Naive thymus-derived CD4-positive, alpha-beta T cell (primary cell): ENCODE data around the gene RRAGB. TPM values are rescaled to one million over a fixed set of nuclear protein-coding genes. Genes with fewer than 3 reads are reported as not detected.
"Not testable (repeated sequence)": the region's sequence is repeated elsewhere in the genome, so short reads cannot be mapped to it uniquely, and the experiment has no call there.

Experiments
- ATAC-seq: fragments of 150-1000 bp; cut with Tn5 transposase; 2 replicates; pipeline ENCODE4 v1.10.0; 2021; ENCODE audit warnings: mild to moderate bottlenecking, moderate library complexity
- CTCF ChIA-PET: fragments of 350-600 bp; sonication (Branson Sonifier 250); formaldehyde crosslinking; loops from one replicate; lab custom pipeline; 2021; ENCODE audit warnings: antibody characterized with exemption; lab: Charles Lee
- POLR2A ChIA-PET: fragments of 350-600 bp; sonication (Branson Sonifier 250); formaldehyde crosslinking; loops from one replicate; lab custom pipeline; 2021; ENCODE audit warnings: antibody characterized with exemption, inconsistent platforms; lab: Charles Lee
- DNase-seq, 9 donors: peaks; one replicate each; pipeline versions ENCODE4 v3.0.0 to v3.0.0-alpha.2; 2020 to 2022; ENCODE audit warnings: mixed read lengths in 1 of 9
- H3K27ac ChIP-seq: one replicate; pipeline ENCODE4 v1.7.0; 2013; ENCODE audit warnings: mild to moderate bottlenecking, low read depth, low read length, moderate library complexity
- H3K27me3 ChIP-seq, 2 donors: one replicate each; pipeline ENCODE4 v1.7.0; 2013; ENCODE audit warnings: low read length in 2 of 2, mild to moderate bottlenecking in 2 of 2, moderate library complexity in 2 of 2; ENCODE audit not compliant: control insufficient read depth in 2 of 2, insufficient read depth in 2 of 2
- H3K36me3 ChIP-seq, 3 experiments: 1 replicate in 2 of 3; 2 replicates in 1 of 3; pipeline ENCODE4 v1.7.0; 2013; ENCODE audit warnings: low read length in 3 of 3, mild to moderate bottlenecking in 3 of 3, moderate library complexity in 1 of 3; ENCODE audit not compliant: insufficient read depth in 3 of 3, control insufficient read depth in 2 of 3
- H3K4me1 ChIP-seq, 2 donors: one replicate each; pipeline ENCODE4 v1.7.0; 2013; ENCODE audit warnings: low read length in 2 of 2, mild to moderate bottlenecking in 2 of 2, moderate library complexity in 1 of 2; ENCODE audit not compliant: control insufficient read depth in 2 of 2, insufficient read depth in 2 of 2
- H3K4me3 ChIP-seq: 2 replicates; pipeline ENCODE4 v1.7.0; 2013; ENCODE audit warnings: mild to moderate bottlenecking, low read length
- H3K9me3 ChIP-seq, 3 experiments: 1 replicate in 2 of 3; 2 replicates in 1 of 3; pipeline ENCODE4 v1.7.0; 2013; ENCODE audit warnings: low read length in 3 of 3; ENCODE audit not compliant: control insufficient read depth in 2 of 3
- H3K27ac Mint-ChIP-seq, 9 donors: one replicate each; pipeline ENCODE4 v1.8.0; 2020 to 2022; ENCODE audit warnings: mixed read lengths in 9 of 9, mild to moderate bottlenecking in 8 of 9, moderate library complexity in 5 of 9, inconsistent platforms in 2 of 9
- H3K27me3 Mint-ChIP-seq, 5 donors: one replicate each; pipeline ENCODE4 v1.8.0; 2021 to 2022; ENCODE audit warnings: mixed read lengths in 5 of 5, mild to moderate bottlenecking in 1 of 5
- H3K36me3 Mint-ChIP-seq, 5 donors: one replicate each; pipeline ENCODE4 v1.8.0; 2020 to 2022; ENCODE audit warnings: mixed read lengths in 5 of 5, mild to moderate bottlenecking in 3 of 5, inconsistent platforms in 1 of 5
- H3K4me1 Mint-ChIP-seq, 7 donors: one replicate each; pipeline ENCODE4 v1.8.0; 2020 to 2022; ENCODE audit warnings: mixed read lengths in 7 of 7, mild to moderate bottlenecking in 3 of 7, inconsistent platforms in 1 of 7
- H3K4me3 Mint-ChIP-seq, 10 donors: one replicate each; pipeline ENCODE4 v1.8.0; 2020 to 2022; ENCODE audit warnings: mild to moderate bottlenecking in 10 of 10, mixed read lengths in 10 of 10, moderate library complexity in 6 of 10, inconsistent platforms in 2 of 10
- H3K9me3 Mint-ChIP-seq, 11 donors: one replicate each; pipeline ENCODE4 v1.8.0; 2020 to 2022; ENCODE audit warnings: mixed read lengths in 11 of 11, mild to moderate bottlenecking in 4 of 11, inconsistent platforms in 1 of 11, moderate library complexity in 1 of 11
- intact Hi-C, 2 donors: fragments of 100-400 bp; cut with micrococcal nuclease; formaldehyde crosslinking; loops; one replicate each; pipeline ENCODE4 v1.15.1; 2023
- polyA plus RNA-seq, 2 donors: library from polyadenylated mRNA; unstranded; fragments of 300-500 nt; fragmentation: Illumina TruSeq; gene quantifications; one replicate each; pipeline ENCODE4 v1.2.3, GENCODE V29; 2021
- total RNA-seq, 6 experiments: library from RNA in 5 of 6; stranded (reverse) in 5 of 6; gene quantifications; 1 replicate in 5 of 6; 2 replicates in 1 of 6; pipeline ENCODE4 v1.2.3 and lab custom pipeline; 2021 to 2026

The RRAGB gene
- total and polyA plus RNA-seq, 7 experiments from 2014 or later, result 11.9 to 19.7 (median 14.3) TPM

DNA sequence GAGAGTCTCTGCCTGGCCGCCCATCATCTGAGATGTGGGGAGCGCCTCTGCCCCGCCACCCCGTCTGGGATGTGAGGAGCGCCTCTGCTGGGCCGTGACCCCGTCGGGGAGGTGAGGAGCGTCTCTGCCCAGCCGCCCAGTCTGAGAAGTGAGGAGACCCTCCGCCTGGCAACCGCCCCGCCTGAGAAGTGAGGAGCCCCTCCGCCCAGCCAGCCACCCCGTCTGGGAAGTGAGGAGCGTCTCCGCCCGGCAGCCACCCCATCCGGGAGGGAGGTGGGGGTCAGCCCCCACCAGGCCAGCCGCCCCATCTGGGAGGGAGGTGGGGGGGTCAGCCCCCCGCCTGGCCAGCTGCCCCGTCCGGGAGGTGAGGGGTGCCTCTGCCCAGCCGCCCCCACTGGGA lies 30.9 kb downstream of the RRAGB start:
- CTCF ChIA-PET, H3K27ac ChIP-seq, H3K4me1 ChIP-seq, H3K9me3 Mint-ChIP-seq, H3K27me3 ChIP-seq, intact Hi-C loops, POLR2A ChIA-PET, H3K4me3 Mint-ChIP-seq, H3K27me3 Mint-ChIP-seq, H3K36me3 ChIP-seq, H3K4me3 ChIP-seq, H3K9me3 ChIP-seq, ATAC-seq, DNase-seq, H3K27ac Mint-ChIP-seq, H3K4me1 Mint-ChIP-seq: not testable (repeated sequence)
- H3K36me3 Mint-ChIP-seq, result peaks cover 0 to 33% (median 24%) of the 10 kb centered on the region in 5 donors

DNA sequence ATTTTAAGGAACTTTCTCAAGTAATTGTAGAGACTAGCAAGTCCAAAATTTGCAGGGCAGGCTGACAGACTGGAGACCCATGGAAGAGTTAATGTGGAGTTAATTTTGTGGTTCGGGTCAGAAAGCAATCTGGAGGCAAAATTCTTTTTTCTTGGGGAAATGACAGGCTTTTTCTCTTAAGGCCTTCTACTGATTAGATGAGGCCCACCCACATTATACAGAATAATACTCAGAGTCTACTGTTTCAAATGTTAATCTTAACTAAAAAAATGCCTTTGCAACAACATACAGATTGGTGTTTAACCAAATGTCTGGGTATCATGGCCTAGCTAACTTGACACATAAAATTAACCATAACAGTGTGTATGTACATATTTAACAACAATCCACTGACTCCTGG lies 32.7 kb downstream of the RRAGB start:
- Mint-ChIP-seq H3K4me1 (no peaks in the 10 kb centered on the region), H3K27ac (no peak overlapping the region), H3K9me3 (no peaks in the 10 kb centered on the region), H3K27me3 (no peaks in the 10 kb centered on the region), H3K4me3 (no peak overlapping the region), H3K36me3 (peaks cover 0 to 31% (median 17%) of the 10 kb centered on the region in 5 donors)
- DNase-seq, result no peak
- Histone ChIP-seq H3K9me3 (no peaks in the 10 kb centered on the region), H3K36me3 (peaks cover 0 to 9% (median 0%) of the 10 kb centered on the region in 3 experiments), H3K4me1 (no peaks in the 10 kb centered on the region), H3K4me3 (no peak overlapping the region), H3K27me3 (no peaks in the 10 kb centered on the region), H3K27ac (no peak overlapping the region)
- CTCF ChIA-PET, result no interaction called here
- POLR2A ChIA-PET, result no interaction called here
- ATAC-seq, result no peak
- intact Hi-C loops, result no loop called here

DNA sequence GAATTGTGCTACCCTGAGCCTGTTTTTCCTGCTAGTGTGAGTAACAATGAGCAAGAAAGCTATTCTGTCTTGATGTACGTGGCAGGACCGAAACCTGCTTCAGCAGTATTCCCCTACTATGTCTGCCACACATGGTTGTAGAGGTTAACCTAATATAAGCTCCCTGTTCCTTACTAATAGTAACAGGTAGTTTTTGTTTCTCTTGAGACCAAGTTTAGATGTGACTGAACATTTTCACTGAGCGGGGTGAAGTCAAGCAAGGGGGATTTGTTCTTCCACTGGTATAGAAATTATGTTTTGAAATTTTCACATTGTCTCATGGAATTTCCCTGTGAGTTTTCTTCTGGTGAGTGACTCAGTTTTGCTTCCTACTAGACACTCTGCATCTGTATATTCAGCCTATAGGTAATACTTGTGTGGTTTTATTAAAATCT lies 37.3 kb downstream of the RRAGB start:
- Mint-ChIP-seq H3K36me3 (peaks cover 2 to 35% (median 15%) of the 10 kb centered on the region in 5 donors), H3K27me3 (no peaks in the 10 kb centered on the region)

DNA sequence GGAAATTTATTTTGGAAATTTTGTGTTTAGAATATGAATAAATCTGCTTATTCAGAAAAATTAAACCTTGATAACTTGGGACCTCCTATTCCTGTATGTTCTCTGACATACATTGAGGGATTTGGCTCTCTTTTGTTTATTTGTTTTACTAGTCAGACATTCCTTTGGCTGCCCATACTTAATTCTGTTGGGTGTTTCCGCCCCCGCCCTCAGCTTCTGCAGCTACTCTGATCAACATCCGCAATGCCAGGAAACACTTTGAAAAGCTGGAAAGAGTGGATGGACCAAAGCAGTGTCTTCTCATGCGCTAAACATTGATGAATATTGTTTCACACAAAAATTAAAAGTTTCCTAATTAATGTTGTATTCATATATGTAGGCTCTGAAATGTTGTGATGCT lies 40.5 kb downstream of the RRAGB start:
- POLR2A ChIA-PET, result no interaction called here
- intact Hi-C loops, result no loop called here
- Mint-ChIP-seq H3K27me3 (no peaks in the 10 kb centered on the region), H3K4me1 (peaks cover 0 to 3% (median 0%) of the 10 kb centered on the region in 7 donors), H3K27ac (no peak overlapping the region), H3K9me3 (peaks cover 0 to 5% (median 0%) of the 10 kb centered on the region in 11 donors), H3K36me3 (peaks cover 9 to 45% (median 23%) of the 10 kb centered on the region in 5 donors), H3K4me3 (no peak overlapping the region)
- no peaks in the 10 kb centered on the region for H3K4me1 ChIP-seq
- no peaks in the 10 kb centered on the region for H3K27me3 ChIP-seq
- peaks cover 0 to 7% (median 0%) of the 10 kb centered on the region in 3 experiments for H3K36me3 ChIP-seq
- H3K27ac ChIP-seq, result no peak overlapping the region
- no peak overlapping the region for H3K4me3 ChIP-seq
- DNase-seq (no peak), ATAC-seq (no peak)
- CTCF ChIA-PET, result no interaction called here
- no peaks in the 10 kb centered on the region for H3K9me3 ChIP-seq

More for the DNA sequence above, 37.3 kb downstream of the RRAGB start:
- ChIA-PET POLR2A (no interaction called here), CTCF (no interaction called here)
- Mint-ChIP-seq H3K4me3 (no peak overlapping the region), H3K27ac (peak overlapping the region in 1 of 9 donors; percentile 62), H3K9me3 (no peaks in the 10 kb centered on the region), H3K4me1 (no peaks in the 10 kb centered on the region)
- no peaks in the 10 kb centered on the region for H3K27me3 ChIP-seq
- H3K9me3 ChIP-seq, result no peaks in the 10 kb centered on the region
- intact Hi-C loops, result no loop called here
- H3K4me1 ChIP-seq, result no peaks in the 10 kb centered on the region
- no peak overlapping the region for H3K27ac ChIP-seq
- peaks cover 0 to 12% (median 0%) of the 10 kb centered on the region in 3 experiments for H3K36me3 ChIP-seq
- H3K4me3 ChIP-seq, result no peak overlapping the region
- no peak for ATAC-seq
- DNase-seq, result no peak

DNA sequence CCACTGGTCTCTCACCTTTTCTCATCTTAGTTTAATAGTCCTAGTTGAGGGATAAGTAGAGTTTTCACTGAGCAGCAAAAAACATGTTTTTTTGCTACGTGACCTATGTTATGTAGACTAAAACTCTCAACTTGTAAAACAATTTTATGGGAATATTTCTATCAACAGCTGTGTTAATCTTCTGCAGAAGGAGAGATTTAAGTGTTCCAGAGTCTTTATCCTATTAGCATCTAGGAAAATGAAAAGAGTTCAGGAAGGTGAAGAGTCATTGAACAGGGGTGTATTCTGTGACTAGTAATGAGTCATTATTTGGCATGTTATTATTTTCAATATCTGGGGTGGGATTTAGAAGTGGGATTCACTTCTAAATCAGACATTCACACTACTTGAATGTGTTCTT lies 41.9 kb downstream of the RRAGB start:
- ChIA-PET POLR2A (no interaction called here), CTCF (no interaction called here)
- no peaks in the 10 kb centered on the region for H3K9me3 ChIP-seq
- H3K36me3 ChIP-seq, result peaks cover 0 to 3% (median 0%) of the 10 kb centered on the region in 3 experiments
- DNase-seq (no peak), ATAC-seq (no peak)
- Mint-ChIP-seq H3K27me3 (no peaks in the 10 kb centered on the region), H3K4me3 (no peak overlapping the region), H3K36me3 (peaks cover 9 to 48% (median 26%) of the 10 kb centered on the region in 5 donors), H3K27ac (no peak overlapping the region), H3K4me1 (peaks cover 0 to 3% (median 0%) of the 10 kb centered on the region in 7 donors), H3K9me3 (peaks cover 0 to 5% (median 0%) of the 10 kb centered on the region in 11 donors)
- no peak overlapping the region for H3K4me3 ChIP-seq
- H3K27me3 ChIP-seq, result no peaks in the 10 kb centered on the region
- no peak overlapping the region for H3K27ac ChIP-seq
- intact Hi-C loops, result no loop called here
- H3K4me1 ChIP-seq, result no peaks in the 10 kb centered on the region

DNA sequence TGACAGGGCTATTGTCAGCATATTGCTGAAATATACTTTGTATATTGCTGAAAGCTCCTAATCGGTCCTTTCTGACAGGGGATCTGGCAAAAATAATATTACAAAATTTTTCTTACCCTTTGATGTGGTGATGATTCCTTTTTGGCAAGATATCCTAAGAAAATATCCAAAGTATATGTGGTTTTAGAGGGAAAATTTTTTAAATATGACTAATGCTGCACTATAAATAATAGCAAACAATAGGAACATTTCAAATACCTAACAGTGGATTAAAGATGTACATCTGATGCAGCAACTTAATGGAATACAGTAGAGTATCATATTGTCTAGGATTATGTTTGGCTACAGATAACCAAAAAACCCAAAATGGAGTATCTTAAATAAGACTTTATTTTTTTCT lies 49.6 kb downstream of the RRAGB start:
- Histone ChIP-seq H3K27me3 (no peaks in the 10 kb centered on the region), H3K4me1 (no peaks in the 10 kb centered on the region), H3K9me3 (no peaks in the 10 kb centered on the region), H3K27ac (no peak overlapping the region), H3K36me3 (no peaks in the 10 kb centered on the region), H3K4me3 (no peak overlapping the region)
- ChIA-PET CTCF (interaction anchor here (1.1 kb wide), 1 partner anchor 482 kb away, joined by 3 read pairs; no protein-coding TSS in a partner anchor), POLR2A (no interaction called here)
- ATAC-seq, result no peak
- DNase-seq, result no peak
- H3K4me3 Mint-ChIP-seq, result no peak overlapping the region
- no peaks in the 10 kb centered on the region for H3K27me3 Mint-ChIP-seq
- peaks cover 0 to 3% (median 0%) of the 10 kb centered on the region in 7 donors for H3K4me1 Mint-ChIP-seq
- H3K9me3 Mint-ChIP-seq, result peaks cover 0 to 29% (median 5%) of the 10 kb centered on the region in 11 donors
- intact Hi-C loops, result no loop called here
- H3K36me3 Mint-ChIP-seq, result peaks cover 6 to 40% (median 28%) of the 10 kb centered on the region in 5 donors
- H3K27ac Mint-ChIP-seq, result no peak overlapping the region

DNA sequence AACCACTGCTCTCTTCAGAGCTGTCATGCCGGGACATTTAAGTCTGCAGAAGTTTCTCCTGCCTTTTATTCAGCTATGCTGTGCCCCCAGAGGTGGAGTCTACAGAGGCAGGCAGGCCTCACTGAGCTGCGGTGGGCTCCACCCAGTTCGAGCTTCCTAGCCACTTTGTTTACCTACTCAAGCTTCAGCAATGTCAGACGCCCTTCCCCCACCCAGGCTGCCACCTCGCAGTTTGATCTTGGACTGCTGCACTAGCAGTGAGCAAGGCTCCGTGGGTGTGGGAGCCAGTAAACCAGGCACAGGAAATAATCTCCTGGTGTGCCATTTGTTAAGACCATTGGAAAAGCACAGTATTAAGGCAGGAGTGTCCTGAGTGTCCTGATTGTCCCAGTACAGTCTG lies 56.9 kb downstream of the RRAGB start:
- CTCF ChIA-PET, result not testable (repeated sequence)
- peak overlapping the region in 1 of 10 donors; percentile 3 for H3K4me3 Mint-ChIP-seq

More for the DNA sequence above, 56.9 kb downstream of the RRAGB start:
- H3K27me3 Mint-ChIP-seq, H3K4me3 ChIP-seq, H3K27ac ChIP-seq, intact Hi-C loops, H3K4me1 ChIP-seq, H3K36me3 ChIP-seq, H3K4me1 Mint-ChIP-seq, H3K9me3 ChIP-seq, H3K27me3 ChIP-seq, ATAC-seq: not testable (repeated sequence)
- Mint-ChIP-seq H3K9me3 (peaks cover 0 to 36% (median 13%) of the 10 kb centered on the region in 11 donors), H3K27ac (peak overlapping the region in 1 of 9 donors; percentile 57), H3K36me3 (peaks cover 4 to 57% (median 36%) of the 10 kb centered on the region in 5 donors)
- peak in 2 of 9 donors; percentile 2 to 5 for DNase-seq
- POLR2A ChIA-PET, result interaction anchor here (0.6 kb wide), 1 partner anchor 196 kb away, joined by 3 read pairs; no protein-coding TSS in a partner anchor
